Measurements from ENCODE around the gene IMPG1. TPM values are rescaled to one million over a fixed set of nuclear protein-coding genes. Genes with fewer than 3 reads are reported as not detected.

Gene IMPG1
- total and polyA plus RNA-seq, 2 of the 8 experiments (the other 6 are each of a cell fraction or from before 2014, with no cell fraction given) = 0.02 TPM; not detected in 1

GRCh38 chr6:75936682-75937081 is 135.8 kb downstream of the IMPG1 start (continued):
- TF ChIP-seq CHD7 (IDR thresholded peaks at IDR 0.05; ENCODE audit: insufficient replicate concordance, low read length) = no peak
- no peak for TF ChIP-seq TAF7 (optimal IDR thresholded peaks at IDR 0.05; ENCODE audit: borderline replicate concordance, low read depth, low read length)
- TF ChIP-seq SIRT6 (IDR thresholded peaks at IDR 0.05; ENCODE audit: low read length) = no peak
- TF ChIP-seq RNF2 (IDR thresholded peaks at IDR 0.05; ENCODE audit: borderline replicate concordance, low read depth, low read length, missing control alignments, poor library complexity, severe bottlenecking) = no peak
- TF ChIP-seq CTCF (IDR thresholded peaks at IDR 0.05; ENCODE audit: control extremely low read depth in 1 of 3, insufficient read depth in 1 of 3, low read depth in 1 of 3, low read length in 3 of 3) = no peak
- no peak for TF ChIP-seq KDM4A (IDR thresholded peaks at IDR 0.05; ENCODE audit: low read depth, low read length, severe bottlenecking)
- no peak for TF ChIP-seq NRF1 (IDR thresholded peaks at IDR 0.05; ENCODE audit: low read depth, low read length)
- no peak for TF ChIP-seq SRF (IDR thresholded peaks at IDR 0.05; ENCODE audit: low read depth, low read length)
- TF ChIP-seq GABPA (IDR thresholded peaks at IDR 0.05; ENCODE audit: borderline replicate concordance, insufficient read depth, low read length) = no peak
